Measurements from ENCODE around the gene DIP2B.

DNA sequence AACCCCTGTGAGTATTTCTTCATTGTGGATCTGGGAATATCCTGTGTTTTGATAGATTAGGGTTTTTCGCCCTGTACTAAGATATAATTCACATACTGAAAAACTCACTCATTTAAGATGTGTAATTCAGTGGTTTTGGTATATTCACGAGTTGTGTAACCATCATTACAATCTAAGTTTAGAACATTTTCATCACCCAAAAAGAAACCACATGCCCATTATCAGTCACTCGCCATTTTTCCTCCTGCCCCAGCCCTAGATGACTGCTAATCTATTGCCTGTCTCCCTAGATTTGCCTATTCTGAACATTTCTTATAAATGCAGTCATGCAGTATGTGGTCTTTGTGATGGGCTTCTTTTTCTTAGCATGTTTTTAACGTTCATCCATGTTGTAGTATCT lies 191.2 kb downstream of the DIP2B start:
- TF ChIP-seq, protein P1, sequence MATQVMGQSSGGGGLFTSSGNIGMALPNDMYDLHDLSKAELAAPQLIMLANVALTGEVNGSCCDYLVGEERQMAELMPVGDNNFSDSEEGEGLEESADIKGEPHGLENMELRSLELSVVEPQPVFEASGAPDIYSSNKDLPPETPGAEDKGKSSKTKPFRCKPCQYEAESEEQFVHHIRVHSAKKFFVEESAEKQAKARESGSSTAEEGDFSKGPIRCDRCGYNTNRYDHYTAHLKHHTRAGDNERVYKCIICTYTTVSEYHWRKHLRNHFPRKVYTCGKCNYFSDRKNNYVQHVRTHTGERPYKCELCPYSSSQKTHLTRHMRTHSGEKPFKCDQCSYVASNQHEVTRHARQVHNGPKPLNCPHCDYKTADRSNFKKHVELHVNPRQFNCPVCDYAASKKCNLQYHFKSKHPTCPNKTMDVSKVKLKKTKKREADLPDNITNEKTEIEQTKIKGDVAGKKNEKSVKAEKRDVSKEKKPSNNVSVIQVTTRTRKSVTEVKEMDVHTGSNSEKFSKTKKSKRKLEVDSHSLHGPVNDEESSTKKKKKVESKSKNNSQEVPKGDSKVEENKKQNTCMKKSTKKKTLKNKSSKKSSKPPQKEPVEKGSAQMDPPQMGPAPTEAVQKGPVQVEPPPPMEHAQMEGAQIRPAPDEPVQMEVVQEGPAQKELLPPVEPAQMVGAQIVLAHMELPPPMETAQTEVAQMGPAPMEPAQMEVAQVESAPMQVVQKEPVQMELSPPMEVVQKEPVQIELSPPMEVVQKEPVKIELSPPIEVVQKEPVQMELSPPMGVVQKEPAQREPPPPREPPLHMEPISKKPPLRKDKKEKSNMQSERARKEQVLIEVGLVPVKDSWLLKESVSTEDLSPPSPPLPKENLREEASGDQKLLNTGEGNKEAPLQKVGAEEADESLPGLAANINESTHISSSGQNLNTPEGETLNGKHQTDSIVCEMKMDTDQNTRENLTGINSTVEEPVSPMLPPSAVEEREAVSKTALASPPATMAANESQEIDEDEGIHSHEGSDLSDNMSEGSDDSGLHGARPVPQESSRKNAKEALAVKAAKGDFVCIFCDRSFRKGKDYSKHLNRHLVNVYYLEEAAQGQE (IDR thresholded peaks at IDR 0.05; ENCODE audit: borderline replicate concordance), result no peak
- TF ChIP-seq, protein P2, sequence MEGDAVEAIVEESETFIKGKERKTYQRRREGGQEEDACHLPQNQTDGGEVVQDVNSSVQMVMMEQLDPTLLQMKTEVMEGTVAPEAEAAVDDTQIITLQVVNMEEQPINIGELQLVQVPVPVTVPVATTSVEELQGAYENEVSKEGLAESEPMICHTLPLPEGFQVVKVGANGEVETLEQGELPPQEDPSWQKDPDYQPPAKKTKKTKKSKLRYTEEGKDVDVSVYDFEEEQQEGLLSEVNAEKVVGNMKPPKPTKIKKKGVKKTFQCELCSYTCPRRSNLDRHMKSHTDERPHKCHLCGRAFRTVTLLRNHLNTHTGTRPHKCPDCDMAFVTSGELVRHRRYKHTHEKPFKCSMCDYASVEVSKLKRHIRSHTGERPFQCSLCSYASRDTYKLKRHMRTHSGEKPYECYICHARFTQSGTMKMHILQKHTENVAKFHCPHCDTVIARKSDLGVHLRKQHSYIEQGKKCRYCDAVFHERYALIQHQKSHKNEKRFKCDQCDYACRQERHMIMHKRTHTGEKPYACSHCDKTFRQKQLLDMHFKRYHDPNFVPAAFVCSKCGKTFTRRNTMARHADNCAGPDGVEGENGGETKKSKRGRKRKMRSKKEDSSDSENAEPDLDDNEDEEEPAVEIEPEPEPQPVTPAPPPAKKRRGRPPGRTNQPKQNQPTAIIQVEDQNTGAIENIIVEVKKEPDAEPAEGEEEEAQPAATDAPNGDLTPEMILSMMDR (IDR thresholded peaks at IDR 0.05; ENCODE audit: poor library complexity, severe bottlenecking), result no peak

Measured in neural cell (in vitro differentiated cells).